MM.1S (cell line): ENCODE data around the gene ARHGEF12.

Source experiments
- DNase-seq: peaks from one replicate; pipeline ENCODE4 v3.0.0-alpha.2; 2015
- H2AFZ ChIP-seq: fragments of 300-600 bp; sonication (generic); 2 replicates; pipeline ENCODE4 v1.6.0; 2016; ENCODE audit warnings: antibody characterized with exemption, low read length
- H3F3A ChIP-seq: fragments of 300-600 bp; sonication (generic); 2 replicates; pipeline ENCODE4 v1.6.1; 2016; ENCODE audit warnings: mild to moderate bottlenecking, antibody characterized with exemption, low read length, moderate library complexity, mixed read lengths; ENCODE audit not compliant: insufficient read depth
- H3K27ac ChIP-seq: fragments of 300-600 bp; sonication (generic); 2 replicates; pipeline ENCODE4 v1.5.1; 2016; ENCODE audit warnings: mild to moderate bottlenecking, low read length
- H3K27me3 ChIP-seq: fragments of 300-600 bp; sonication (generic); replicated peaks from 2 replicates; pipeline ENCODE4 v1.6.0; 2016; ENCODE audit warnings: low read length; ENCODE audit not compliant: insufficient read depth
- H3K36me3 ChIP-seq: fragments of 300-600 bp; sonication (generic); replicated peaks from 2 replicates; pipeline ENCODE4 v1.6.1; 2016; ENCODE audit warnings: mild to moderate bottlenecking, low read length, mixed read lengths; ENCODE audit not compliant: insufficient read depth
- H3K4me1 ChIP-seq: fragments of 300-600 bp; sonication (generic); 2 replicates; pipeline ENCODE4 v1.6.1; 2016; ENCODE audit warnings: low read length, mixed read lengths
- H3K4me2 ChIP-seq: fragments of 300-600 bp; sonication (generic); 2 replicates; pipeline ENCODE4 v1.6.0; 2016; ENCODE audit warnings: low read depth, low read length
- H3K4me3 ChIP-seq: fragments of 300-600 bp; sonication (generic); 2 replicates; pipeline ENCODE4 v1.5.1; 2016; ENCODE audit warnings: low read length, mixed read lengths
- H3K79me2 ChIP-seq: fragments of 300-600 bp; sonication (generic); 2 replicates; pipeline ENCODE4 v1.6.1; 2016; ENCODE audit warnings: mixed run types, low read length, mixed read lengths
- H3K9ac ChIP-seq: fragments of 300-600 bp; sonication (generic); 2 replicates; pipeline ENCODE4 v1.6.1; 2016; ENCODE audit warnings: low read length, mixed read lengths
- H3K9me2 ChIP-seq: fragments of 300-600 bp; sonication (generic); replicated peaks from 2 replicates; pipeline ENCODE4 v1.6.1; 2016; ENCODE audit warnings: mild to moderate bottlenecking, low read length, mixed read lengths; ENCODE audit not compliant: insufficient read depth
- H3K9me3 ChIP-seq: fragments of 300-600 bp; sonication (generic); replicated peaks from 2 replicates; pipeline ENCODE4 v1.6.1; 2016; ENCODE audit warnings: mild to moderate bottlenecking, low read length, mixed read lengths; ENCODE audit not compliant: insufficient read depth
- H4K20me1 ChIP-seq: fragments of 300-600 bp; sonication (generic); 2 replicates; pipeline ENCODE4 v1.6.1; 2016; ENCODE audit warnings: mild to moderate bottlenecking, low read length, moderate library complexity, mixed read lengths; ENCODE audit not compliant: insufficient read depth
- CTCF ChIP-seq: fragments of 300-600 bp; sonication (generic); IDR thresholded peaks from 2 replicates; pipeline ENCODE4 v1.5.1; 2016; ENCODE audit warnings: antibody characterized with exemption, low read length, mixed read lengths
- EZH2 ChIP-seq: fragments of 300-600 bp; sonication (generic); optimal IDR thresholded peaks from 2 replicates; pipeline ENCODE3; 2017; ENCODE audit warnings: low read depth, mild to moderate bottlenecking, antibody characterized with exemption, low read length, mixed read lengths
- EZH2phosphoT487 ChIP-seq: fragments of 300-600 bp; sonication (generic); IDR thresholded peaks from 2 replicates; pipeline ENCODE4 v1.6.1; 2018; ENCODE audit warnings: antibody characterized with exemption, low read length

The ARHGEF12 gene

GRCh38 chr11:120529911-120530310, 193.7 kb downstream of the ARHGEF12 start:
- Histone ChIP-seq H3K27ac (no peak overlapping the region), H4K20me1 (no peaks in the 10 kb centered on the region), H3K4me1 (no peaks in the 10 kb centered on the region), H2AFZ (no peak overlapping the region), H3K4me3 (no peak overlapping the region), H3K9ac (no peak overlapping the region), H3K9me3 (no peaks in the 10 kb centered on the region), H3K4me2 (no peak overlapping the region), H3K79me2 (no peaks in the 10 kb centered on the region), H3F3A (no peaks in the 10 kb centered on the region), H3K36me3 (no peaks in the 10 kb centered on the region), H3K9me2 (no peaks in the 10 kb centered on the region), H3K27me3 (no peaks in the 10 kb centered on the region)
- TF ChIP-seq CTCF = no peak
- no peak for TF ChIP-seq EZH2
- TF ChIP-seq EZH2phosphoT487 = no peak
- no peak for DNase-seq

DNA sequence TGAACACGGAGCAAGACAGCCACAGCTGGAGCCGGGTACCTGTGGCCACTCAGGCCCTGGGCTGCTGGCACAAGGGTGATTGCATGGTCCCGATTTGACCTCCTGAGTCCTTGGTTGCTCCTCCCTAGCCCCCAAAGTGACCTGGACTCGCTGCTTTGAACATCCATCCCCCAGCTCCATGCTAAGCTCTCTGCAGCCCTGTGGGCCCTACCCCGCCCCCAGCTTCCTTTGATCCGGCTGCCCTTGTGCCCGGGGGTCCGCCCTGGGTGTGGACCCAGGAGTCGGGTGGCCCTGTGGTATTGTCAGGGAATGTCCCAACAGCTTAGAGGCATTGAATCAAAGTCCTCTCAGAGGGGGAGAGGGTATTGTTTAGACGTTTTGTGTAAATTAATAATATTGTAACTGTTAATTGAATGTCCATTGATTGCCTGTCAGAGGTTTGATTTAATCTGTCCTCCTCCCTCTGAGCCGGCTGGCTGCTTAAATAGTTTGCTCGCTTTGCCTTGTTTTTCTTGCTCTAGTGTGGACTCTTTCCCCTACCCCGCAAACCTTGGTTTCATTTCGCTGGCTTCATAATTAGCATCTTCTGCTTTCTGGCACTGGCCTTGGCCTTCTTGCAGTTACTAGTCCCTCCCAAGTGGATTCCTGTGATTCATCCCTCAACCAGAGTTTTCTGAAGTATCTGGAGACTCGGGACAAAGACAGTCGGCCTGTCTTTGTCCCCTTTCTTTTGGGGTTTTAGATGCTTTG, 196.0 kb downstream of the ARHGEF12 start:
- no peak overlapping the region for H2AFZ ChIP-seq
- no peaks in the 10 kb centered on the region for H4K20me1 ChIP-seq

GRCh38 chr11:120532832-120533196, 196.6 kb downstream of the ARHGEF12 start:
- Histone ChIP-seq H3K9me3 (no peaks in the 10 kb centered on the region), H3K27ac (no peak overlapping the region), H3F3A (no peaks in the 10 kb centered on the region), H3K9me2 (no peaks in the 10 kb centered on the region), H3K27me3 (no peaks in the 10 kb centered on the region), H3K9ac (no peak overlapping the region), H3K4me3 (no peak overlapping the region), H3K4me2 (no peak overlapping the region), H4K20me1 (no peaks in the 10 kb centered on the region), H3K79me2 (no peaks in the 10 kb centered on the region), H3K36me3 (no peaks in the 10 kb centered on the region), H2AFZ (no peak overlapping the region), H3K4me1 (no peaks in the 10 kb centered on the region)
- DNase-seq = no peak
- TF ChIP-seq EZH2 (no peak), CTCF (no peak), EZH2phosphoT487 (no peak)

More for the DNA sequence above, 196.0 kb downstream of the ARHGEF12 start:
- no peaks in the 10 kb centered on the region for H3K79me2 ChIP-seq
- no peak for DNase-seq
- no peaks in the 10 kb centered on the region for H3K9me3 ChIP-seq
- H3K4me1 ChIP-seq = no peaks in the 10 kb centered on the region
- no peaks in the 10 kb centered on the region for H3K36me3 ChIP-seq
- H3F3A ChIP-seq = no peaks in the 10 kb centered on the region
- TF ChIP-seq EZH2 = no peak
- TF ChIP-seq EZH2phosphoT487 = no peak
- TF ChIP-seq CTCF = no peak
- no peak overlapping the region for H3K27ac ChIP-seq
- no peak overlapping the region for H3K9ac ChIP-seq
- H3K4me3 ChIP-seq = no peak overlapping the region
- H3K9me2 ChIP-seq = no peaks in the 10 kb centered on the region
- no peaks in the 10 kb centered on the region for H3K27me3 ChIP-seq
- H3K4me2 ChIP-seq = no peak overlapping the region
